GM18873 (cell line): ENCODE measurements around the gene MRPL4.
"Not testable (repeated sequence)": the region's sequence is repeated elsewhere in the genome, so short reads cannot be mapped to it uniquely, and the experiment has no call there.

Source experiments
- ATAC-seq: cut with Tn5 transposase; IDR thresholded peaks from one replicate; pipeline ENCODE4 v1.9.1; 2021; ENCODE audit warnings: mild to moderate bottlenecking, moderate library complexity, moderate number of reproducible peaks; ENCODE audit not compliant: unreplicated experiment, low FRiP score

Gene MRPL4

DNA sequence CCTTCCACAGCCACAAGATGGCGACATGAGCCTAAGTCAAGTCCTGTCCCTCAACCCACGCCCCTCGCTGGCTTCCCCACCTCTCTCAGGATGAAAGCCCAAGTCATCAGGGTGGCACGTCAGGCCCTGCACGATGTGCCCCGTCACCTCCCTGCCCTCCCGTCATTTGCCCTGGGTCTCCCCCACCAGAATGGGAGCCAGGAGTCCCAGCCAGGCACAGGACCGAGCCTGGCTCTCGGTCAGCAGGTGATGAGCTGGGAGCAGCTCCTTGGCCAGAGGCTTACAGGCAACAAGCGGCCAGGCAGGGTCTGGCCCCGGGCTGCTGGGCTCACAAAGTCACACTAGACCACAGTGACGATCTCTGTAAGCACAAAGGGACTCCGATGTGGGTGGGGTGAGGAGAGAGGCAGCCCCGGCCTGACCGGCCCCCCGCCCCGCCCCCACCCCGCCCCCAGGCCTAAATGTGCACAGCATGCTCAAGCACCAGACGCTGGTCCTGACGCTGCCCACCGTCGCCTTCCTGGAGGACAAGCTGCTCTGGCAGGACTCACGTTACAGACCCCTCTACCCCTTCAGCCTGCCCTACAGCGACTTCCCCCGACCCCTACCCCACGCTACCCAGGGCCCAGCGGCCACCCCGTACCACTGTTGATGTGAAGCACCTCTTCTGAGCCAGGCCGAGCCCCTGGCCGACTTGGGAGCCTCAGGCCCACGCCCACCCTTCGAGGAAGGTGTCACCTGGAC lies 7.3 kb downstream of the MRPL4 start:
- no peak for ATAC-seq

- no peak for ATAC-seq
Measured at GRCh38 chr19:10260141-10260584, 8.1 kb downstream of the MRPL4 start.

- ATAC-seq: no peak
Measured at GRCh38 chr19:10262771-10263170, 10.8 kb downstream of the MRPL4 start.

DNA sequence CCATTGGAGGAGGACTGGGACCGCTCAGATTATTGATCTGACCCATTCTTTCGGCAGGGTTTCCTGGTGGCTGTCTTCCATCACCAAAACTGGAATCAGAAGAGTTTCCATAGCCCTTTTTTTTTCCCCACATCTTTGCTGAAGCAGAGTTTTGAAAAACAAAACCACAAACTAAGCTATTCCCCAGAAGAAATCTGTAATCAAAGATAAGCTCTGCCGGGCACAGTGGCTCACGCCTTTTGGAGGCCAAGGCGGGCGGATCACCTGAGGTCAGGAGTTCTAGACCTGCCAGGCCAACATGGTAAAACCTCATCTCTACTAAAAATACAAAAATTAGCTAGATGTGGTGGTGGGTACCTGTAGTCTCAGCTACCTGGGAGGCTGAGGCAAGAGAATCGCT lies 14.7 kb downstream of the MRPL4 start:
- no peak for ATAC-seq

DNA sequence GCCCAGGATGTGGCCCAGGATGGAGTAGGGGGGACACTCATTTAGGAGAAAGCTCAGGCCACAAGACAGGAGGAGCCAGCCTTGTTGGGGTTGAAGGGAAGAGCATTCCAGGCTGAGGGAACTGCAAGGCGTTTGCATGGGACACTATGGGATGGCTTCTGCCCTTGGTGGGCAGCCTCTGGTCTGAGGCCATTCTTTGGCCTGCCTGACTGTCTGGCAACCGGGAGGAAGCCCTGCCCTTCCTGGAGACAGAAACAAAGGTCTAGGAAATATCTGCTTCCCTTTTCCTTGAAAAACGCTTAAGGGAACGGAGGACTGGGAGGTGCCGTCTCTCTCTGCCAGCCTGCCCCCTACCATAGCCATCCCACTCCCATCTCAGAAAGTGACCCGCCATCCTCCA lies 16.1 kb downstream of the MRPL4 start:
- ATAC-seq: no peak

DNA sequence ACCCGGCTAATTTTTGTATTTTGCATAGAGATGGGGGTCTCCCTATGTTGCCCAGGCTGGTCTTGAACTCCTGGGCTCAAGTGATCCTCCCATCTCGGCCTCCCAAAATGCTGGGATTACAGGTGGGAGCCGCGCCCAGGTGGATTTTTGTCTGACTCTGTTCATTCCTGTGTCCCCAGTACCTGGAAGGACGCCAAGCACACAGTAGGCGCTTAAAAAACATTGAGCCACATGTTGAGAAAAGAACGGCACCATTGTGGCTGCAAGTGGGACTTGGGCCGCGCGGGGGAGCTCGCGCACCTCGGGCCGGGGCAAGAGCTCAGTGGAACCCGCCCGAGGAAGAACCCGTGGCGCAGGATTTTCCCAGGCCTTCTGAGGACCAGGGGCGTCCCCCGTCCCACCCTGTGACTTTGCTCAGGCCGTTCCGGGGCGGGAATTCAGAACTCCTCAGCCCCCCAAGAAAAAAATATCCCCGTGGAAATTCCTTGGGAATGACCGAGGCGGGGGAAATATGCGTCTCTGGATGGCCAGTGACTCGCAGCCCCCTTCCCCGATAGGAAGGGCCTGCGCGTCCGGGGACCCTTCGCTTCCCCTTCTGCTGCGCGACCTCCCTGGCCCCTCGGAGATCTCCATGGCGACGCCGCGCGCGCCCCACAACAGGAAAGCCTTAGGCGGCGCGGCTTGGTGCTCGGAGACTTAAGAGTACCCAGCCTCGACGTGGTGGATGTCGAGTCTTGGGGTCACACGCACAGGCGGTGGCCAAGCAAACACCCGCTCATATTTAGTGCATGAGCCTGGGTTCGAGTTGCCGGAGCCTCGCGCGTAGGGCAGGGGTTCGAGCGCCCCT lies 17.5 kb downstream of the MRPL4 start:
- no peak for ATAC-seq

GRCh38 chr19:10270180-10270615 lies 18.2 kb downstream of the MRPL4 start:
- no peak for ATAC-seq

- peak; percentile 47 for ATAC-seq
Measured at GRCh38 chr19:10270616-10271394, 18.8 kb downstream of the MRPL4 start, which contains the start of gene ICAM1. Gene ICAM1, plus strand, starts transcription at chr19:10271120. Its CDS starts 40 bp downstream, at chr19:10271160.

DNA sequence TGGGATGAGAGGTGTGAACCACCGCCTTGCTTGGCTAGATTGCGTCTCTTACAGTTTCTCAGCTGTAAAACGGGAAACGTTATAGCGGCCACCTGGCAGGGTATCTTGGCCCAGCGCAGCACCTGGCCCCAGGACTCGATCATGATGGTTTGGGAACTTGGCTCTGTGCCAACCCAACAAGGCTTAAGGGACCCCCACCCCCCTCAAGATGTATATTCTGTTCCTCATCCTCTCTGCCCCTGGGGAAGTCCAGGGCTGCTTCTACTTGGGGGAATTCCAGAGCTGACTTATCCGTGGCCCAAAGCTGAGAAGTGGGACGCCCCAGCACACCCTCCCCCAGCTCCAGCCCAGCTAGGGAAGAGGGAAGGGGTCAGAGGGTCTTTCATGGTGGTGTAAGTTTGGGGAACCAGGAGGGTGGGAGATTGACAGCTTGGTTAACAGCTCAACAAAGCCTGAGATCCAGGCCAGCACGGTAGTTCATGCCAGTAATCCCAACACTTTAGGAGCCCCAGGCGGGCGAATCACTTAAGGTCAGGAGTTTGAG lies 19.6 kb downstream of the MRPL4 start:
- peak; percentile 27 for ATAC-seq

- ATAC-seq: no peak
Measured at GRCh38 chr19:10274589-10274988, 22.6 kb downstream of the MRPL4 start.

- no peak for ATAC-seq
Measured at GRCh38 chr19:10277795-10278589, 26.0 kb downstream of the MRPL4 start.

GRCh38 chr19:10278935-10279334 lies 26.9 kb downstream of the MRPL4 start:
- no peak for ATAC-seq

DNA sequence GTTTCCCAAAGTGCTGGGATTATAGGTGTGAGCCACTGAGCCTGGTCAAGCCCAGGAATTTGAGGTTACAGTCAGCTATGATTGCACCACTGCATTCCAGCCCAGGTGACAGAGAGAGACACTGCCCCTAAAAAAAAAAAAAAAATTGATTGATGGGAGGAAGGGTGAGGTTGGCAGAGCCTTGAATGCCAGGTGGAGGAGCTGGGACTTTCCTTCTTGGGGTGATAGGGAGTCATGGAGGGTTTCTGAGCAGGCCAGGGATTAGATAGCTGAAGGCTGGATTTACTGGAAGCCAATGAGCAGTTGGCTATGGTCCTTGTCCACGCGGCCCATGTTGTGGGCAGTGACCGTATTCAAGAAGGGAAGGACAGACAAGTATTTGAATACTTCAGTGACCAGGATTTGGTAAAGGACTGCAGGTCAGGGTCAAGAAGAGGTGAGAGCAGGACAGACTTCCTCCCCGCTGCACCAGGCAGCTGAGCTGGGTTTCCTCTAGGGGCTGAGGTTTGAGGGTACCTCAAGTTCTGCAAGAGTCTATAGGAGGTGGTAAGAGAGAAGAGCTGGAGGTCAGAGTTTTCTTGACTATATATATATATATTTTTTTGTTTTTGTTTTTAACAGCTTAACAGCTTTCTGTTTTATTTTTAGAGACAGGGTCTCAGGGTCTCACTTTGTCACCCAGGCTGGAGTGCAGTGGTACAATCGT lies 27.9 kb downstream of the MRPL4 start:
- no peak for ATAC-seq

DNA sequence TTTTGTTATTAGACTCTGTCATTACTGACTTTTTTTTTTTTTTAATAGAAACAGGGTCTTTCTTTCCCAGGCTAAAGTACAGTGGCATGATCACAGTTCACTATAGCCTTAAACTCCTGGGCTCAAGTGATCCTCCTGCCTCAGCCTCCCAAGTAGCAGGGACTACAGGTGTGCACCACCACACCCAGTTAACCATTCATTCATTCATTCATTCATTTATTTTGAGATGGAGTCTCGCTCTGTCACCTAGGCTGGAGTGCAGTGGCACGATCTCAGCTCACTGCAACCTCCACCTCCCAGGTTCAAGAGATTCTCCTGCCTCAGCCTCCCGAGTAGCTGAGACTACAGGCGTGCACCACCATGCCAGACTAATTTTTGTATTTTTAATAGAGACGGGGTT lies 30.0 kb downstream of the MRPL4 start:
- ATAC-seq: not testable (repeated sequence)

DNA sequence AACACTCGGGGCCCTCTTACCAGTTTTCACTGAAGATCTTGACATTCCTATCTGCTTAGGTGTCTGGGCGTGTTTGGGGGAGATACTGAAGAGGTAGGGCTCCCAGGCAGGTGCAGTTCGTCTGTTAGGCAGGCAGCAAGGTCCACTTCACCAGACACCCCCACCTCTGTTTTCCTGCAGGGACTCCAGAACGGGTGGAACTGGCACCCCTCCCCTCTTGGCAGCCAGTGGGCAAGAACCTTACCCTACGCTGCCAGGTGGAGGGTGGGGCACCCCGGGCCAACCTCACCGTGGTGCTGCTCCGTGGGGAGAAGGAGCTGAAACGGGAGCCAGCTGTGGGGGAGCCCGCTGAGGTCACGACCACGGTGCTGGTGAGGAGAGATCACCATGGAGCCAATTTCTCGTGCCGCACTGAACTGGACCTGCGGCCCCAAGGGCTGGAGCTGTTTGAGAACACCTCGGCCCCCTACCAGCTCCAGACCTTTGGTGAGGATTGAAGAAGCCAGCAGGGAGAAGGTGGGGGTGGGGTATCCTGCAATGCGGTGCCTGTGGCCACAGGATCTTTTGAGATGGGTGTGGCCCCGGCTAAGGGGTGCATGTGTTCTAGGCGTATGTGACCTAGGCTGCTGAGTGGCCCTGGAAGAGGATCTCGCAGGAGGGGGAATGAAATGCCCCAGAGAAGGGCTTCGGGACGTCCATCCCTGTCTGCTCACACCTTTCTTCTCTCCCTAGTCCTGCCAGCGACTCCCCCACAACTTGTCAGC lies 31.5 kb downstream of the MRPL4 start:
- no peak for ATAC-seq

- no peak for ATAC-seq
Measured at GRCh38 chr19:10284065-10284959, 32.3 kb downstream of the MRPL4 start.

- ATAC-seq: no peak
Measured at GRCh38 chr19:10284960-10285278, 32.9 kb downstream of the MRPL4 start.

DNA sequence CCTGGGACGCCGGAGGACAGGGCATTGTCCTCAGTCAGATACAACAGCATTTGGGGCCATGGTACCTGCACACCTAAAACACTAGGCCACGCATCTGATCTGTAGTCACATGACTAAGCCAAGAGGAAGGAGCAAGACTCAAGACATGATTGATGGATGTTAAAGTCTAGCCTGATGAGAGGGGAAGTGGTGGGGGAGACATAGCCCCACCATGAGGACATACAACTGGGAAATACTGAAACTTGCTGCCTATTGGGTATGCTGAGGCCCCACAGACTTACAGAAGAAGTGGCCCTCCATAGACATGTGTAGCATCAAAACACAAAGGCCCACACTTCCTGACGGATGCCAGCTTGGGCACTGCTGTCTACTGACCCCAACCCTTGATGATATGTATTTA lies 33.4 kb downstream of the MRPL4 start:
- ATAC-seq: no peak
